Karpas-422 (cell line): ENCODE results near the gene PLD6. TPM values are rescaled to one million over a fixed set of nuclear protein-coding genes. Genes with fewer than 3 reads are reported as not detected.

ENCODE experiments used
- DNase-seq: peaks from one replicate; pipeline ENCODE4 v3.0.0-alpha.2; 2015
- H2AFZ ChIP-seq: fragments of 200-600 bp; sonication (generic); 2 replicates; pipeline ENCODE4 v1.6.1; 2014; ENCODE audit warnings: antibody characterized with exemption, low read length, mixed read lengths
- H3K27ac ChIP-seq: fragments of 200-600 bp; sonication (generic); 2 replicates; pipeline ENCODE4 v1.5.1; 2014; ENCODE audit warnings: mild to moderate bottlenecking, low read length, moderate library complexity
- H3K27me3 ChIP-seq: fragments of 200-600 bp; sonication (generic); 2 replicates; pipeline ENCODE4 v1.6.1; 2014; ENCODE audit warnings: low read length, mixed read lengths
- H3K36me3 ChIP-seq: fragments of 200-600 bp; sonication (generic); 2 replicates; pipeline ENCODE4 v1.6.1; 2014; ENCODE audit warnings: low read length, mixed read lengths; ENCODE audit not compliant: insufficient read depth
- H3K4me1 ChIP-seq: fragments of 200-600 bp; sonication (generic); 2 replicates; pipeline ENCODE4 v1.6.1; 2014; ENCODE audit warnings: mild to moderate bottlenecking, low read length, mixed read lengths
- H3K4me2 ChIP-seq: fragments of 200-600 bp; sonication (generic); 2 replicates; pipeline ENCODE4 v1.6.1; 2014; ENCODE audit warnings: low read length, low read depth, mild to moderate bottlenecking; ENCODE audit not compliant: poor library complexity, severe bottlenecking
- H3K4me3 ChIP-seq: fragments of 200-600 bp; sonication (generic); 2 replicates; pipeline ENCODE4 v1.5.1; 2014; ENCODE audit warnings: mild to moderate bottlenecking, antibody characterized with exemption, low read length, mixed read lengths
- H3K79me2 ChIP-seq: fragments of 200-600 bp; sonication (generic); 2 replicates; pipeline ENCODE4 v1.6.1; 2014; ENCODE audit warnings: mild to moderate bottlenecking, low read length, mixed read lengths
- H3K9ac ChIP-seq: fragments of 200-600 bp; sonication (generic); 2 replicates; pipeline ENCODE4 v1.6.0; 2014; ENCODE audit warnings: low read length
- H3K9me2 ChIP-seq: fragments of 200-600 bp; sonication (generic), shearing (Covaris generic); replicated peaks from 2 replicates; pipeline ENCODE4 v1.6.0; 2014; ENCODE audit warnings: mild to moderate bottlenecking, low read length, moderate library complexity; ENCODE audit not compliant: insufficient read depth
- H3K9me3 ChIP-seq: fragments of 300-700, 200-600 bp; sonication (generic); 2 replicates; pipeline ENCODE4 v1.6.1; 2014; ENCODE audit warnings: low read length, mixed read lengths
- H4K20me1 ChIP-seq: fragments of 200-600 bp; sonication (generic); 2 replicates; pipeline ENCODE4 v1.6.1; 2014; ENCODE audit warnings: mild to moderate bottlenecking, antibody characterized with exemption, low read length, low read depth; ENCODE audit not compliant: insufficient read depth
- total RNA-seq: library from RNA; depleted of rRNA; stranded (reverse); fragments of >200 nt; shearing (Covaris generic); gene quantifications from 2 replicates; pipeline ENCODE4 v1.2.3, GENCODE V29; 2014; ENCODE audit warnings: low replicate concordance

The PLD6 gene
- total RNA-seq, 1 experiment from 2014 or later = not detected

GRCh38 chr17:17156511-17156910 is 49.6 kb downstream of the PLD6 start:
- no peak overlapping the region for H3K27ac ChIP-seq
- H3K9ac ChIP-seq = no peak overlapping the region
- H3K4me2 ChIP-seq = no peak overlapping the region
- H4K20me1 ChIP-seq = no peaks in the 10 kb centered on the region
- peaks cover 19% of the 10 kb centered on the region for H3K4me1 ChIP-seq
- H2AFZ ChIP-seq = no peak overlapping the region
- H3K27me3 ChIP-seq = no peaks in the 10 kb centered on the region
- no peaks in the 10 kb centered on the region for H3K79me2 ChIP-seq
- H3K9me3 ChIP-seq = no peaks in the 10 kb centered on the region
- no peaks in the 10 kb centered on the region for H3K9me2 ChIP-seq
- no peaks in the 10 kb centered on the region for H3K36me3 ChIP-seq
- DNase-seq = no peak
- no peak overlapping the region for H3K4me3 ChIP-seq

- H3K36me3 ChIP-seq = no peaks in the 10 kb centered on the region
Measured at GRCh38 chr17:17156107-17156506, 50.0 kb downstream of the PLD6 start.

GRCh38 chr17:17155568-17155967 is 50.6 kb downstream of the PLD6 start:
- Histone ChIP-seq H3K27ac (no peak overlapping the region), H3K9ac (no peak overlapping the region), H3K4me3 (no peak overlapping the region), H3K9me2 (no peaks in the 10 kb centered on the region), H3K9me3 (no peaks in the 10 kb centered on the region), H3K27me3 (no peaks in the 10 kb centered on the region), H2AFZ (no peak overlapping the region), H4K20me1 (no peaks in the 10 kb centered on the region), H3K36me3 (no peaks in the 10 kb centered on the region), H3K79me2 (no peaks in the 10 kb centered on the region), H3K4me2 (no peak overlapping the region), H3K4me1 (peaks cover 9% of the 10 kb centered on the region)
- no peak for DNase-seq

More at GRCh38 chr17:17156107-17156506, 50.0 kb downstream of the PLD6 start:
- Histone ChIP-seq H3K79me2 (no peaks in the 10 kb centered on the region), H3K27me3 (no peaks in the 10 kb centered on the region), H3K4me1 (peaks cover 15% of the 10 kb centered on the region), H3K4me3 (no peak overlapping the region), H2AFZ (no peak overlapping the region), H3K9ac (no peak overlapping the region), H3K4me2 (no peak overlapping the region), H3K9me3 (no peaks in the 10 kb centered on the region), H3K9me2 (no peaks in the 10 kb centered on the region), H3K27ac (no peak overlapping the region), H4K20me1 (no peaks in the 10 kb centered on the region)
- DNase-seq = no peak

GRCh38 chr17:17154981-17155380 is 51.2 kb downstream of the PLD6 start:
- no peak overlapping the region for H3K9ac ChIP-seq
- H3K36me3 ChIP-seq = no peaks in the 10 kb centered on the region
- H2AFZ ChIP-seq = no peak overlapping the region
- H3K9me3 ChIP-seq = no peaks in the 10 kb centered on the region
- DNase-seq = no peak
- H3K27ac ChIP-seq = no peak overlapping the region
- H3K9me2 ChIP-seq = no peaks in the 10 kb centered on the region
- H4K20me1 ChIP-seq = no peaks in the 10 kb centered on the region
- H3K4me2 ChIP-seq = no peak overlapping the region
- H3K79me2 ChIP-seq = no peaks in the 10 kb centered on the region
- H3K27me3 ChIP-seq = no peaks in the 10 kb centered on the region
- H3K4me1 ChIP-seq = peaks cover 6% of the 10 kb centered on the region
- H3K4me3 ChIP-seq = no peak overlapping the region

GRCh38 chr17:17154556-17154955 is 51.6 kb downstream of the PLD6 start:
- H2AFZ ChIP-seq = no peak overlapping the region
- H3K27me3 ChIP-seq = no peaks in the 10 kb centered on the region
- DNase-seq = no peak
- no peaks in the 10 kb centered on the region for H3K79me2 ChIP-seq
- H3K9ac ChIP-seq = no peak overlapping the region
- no peaks in the 10 kb centered on the region for H3K9me3 ChIP-seq
- no peak overlapping the region for H3K4me3 ChIP-seq
- H3K9me2 ChIP-seq = no peaks in the 10 kb centered on the region
- H3K4me1 ChIP-seq = peaks cover 6% of the 10 kb centered on the region
- no peak overlapping the region for H3K27ac ChIP-seq
- H3K36me3 ChIP-seq = no peaks in the 10 kb centered on the region
- no peaks in the 10 kb centered on the region for H4K20me1 ChIP-seq
- H3K4me2 ChIP-seq = no peak overlapping the region

- Histone ChIP-seq H3K4me1 (peaks cover 7% of the 10 kb centered on the region), H3K27me3 (no peaks in the 10 kb centered on the region), H3K4me3 (no peak overlapping the region), H3K9ac (no peak overlapping the region), H3K79me2 (no peaks in the 10 kb centered on the region), H3K27ac (no peak overlapping the region), H4K20me1 (no peaks in the 10 kb centered on the region), H3K4me2 (no peak overlapping the region), H2AFZ (no peak overlapping the region), H3K9me2 (no peaks in the 10 kb centered on the region), H3K36me3 (no peaks in the 10 kb centered on the region), H3K9me3 (no peaks in the 10 kb centered on the region)
- no peak for DNase-seq
Measured at GRCh38 chr17:17153709-17154108, 52.4 kb downstream of the PLD6 start.

GRCh38 chr17:17153071-17153470 is 53.1 kb downstream of the PLD6 start:
- no peaks in the 10 kb centered on the region for H3K36me3 ChIP-seq
- no peaks in the 10 kb centered on the region for H3K79me2 ChIP-seq
- H3K27ac ChIP-seq = no peak overlapping the region

GRCh38 chr17:17152385-17152784 is 53.7 kb downstream of the PLD6 start:
- Histone ChIP-seq H2AFZ (no peak overlapping the region), H3K4me1 (peaks cover 10% of the 10 kb centered on the region), H3K27ac (no peak overlapping the region), H3K9me3 (no peaks in the 10 kb centered on the region), H3K79me2 (no peaks in the 10 kb centered on the region), H3K9me2 (no peaks in the 10 kb centered on the region), H3K4me3 (no peak overlapping the region), H3K36me3 (no peaks in the 10 kb centered on the region), H4K20me1 (no peaks in the 10 kb centered on the region), H3K27me3 (no peaks in the 10 kb centered on the region), H3K4me2 (no peak overlapping the region), H3K9ac (no peak overlapping the region)
- no peak for DNase-seq

More at GRCh38 chr17:17153071-17153470, 53.1 kb downstream of the PLD6 start:
- Histone ChIP-seq H3K9me3 (no peaks in the 10 kb centered on the region), H3K9ac (no peak overlapping the region), H2AFZ (no peak overlapping the region), H3K27me3 (no peaks in the 10 kb centered on the region), H4K20me1 (no peaks in the 10 kb centered on the region), H3K4me1 (peaks cover 10% of the 10 kb centered on the region), H3K4me2 (no peak overlapping the region), H3K4me3 (no peak overlapping the region), H3K9me2 (no peaks in the 10 kb centered on the region)
- DNase-seq = no peak

GRCh38 chr17:17151962-17152361 is 54.2 kb downstream of the PLD6 start:
- no peaks in the 10 kb centered on the region for H3K79me2 ChIP-seq
- H3K9ac ChIP-seq = no peak overlapping the region
- H3K27ac ChIP-seq = no peak overlapping the region
- peaks cover 10% of the 10 kb centered on the region for H3K4me1 ChIP-seq
- H3K36me3 ChIP-seq = no peaks in the 10 kb centered on the region
- no peak overlapping the region for H3K4me2 ChIP-seq
- no peaks in the 10 kb centered on the region for H3K27me3 ChIP-seq
- H4K20me1 ChIP-seq = no peaks in the 10 kb centered on the region
- no peak overlapping the region for H2AFZ ChIP-seq
- no peak overlapping the region for H3K4me3 ChIP-seq
- H3K9me2 ChIP-seq = no peaks in the 10 kb centered on the region
- H3K9me3 ChIP-seq = no peaks in the 10 kb centered on the region
- no peak for DNase-seq
